ENCODE measurements around the gene B3GALT4.

GRCh38 chr6:33279257-33279695 is 2.4 kb downstream of the B3GALT4 start:
- no peak for TF ChIP-seq CTCF (IDR thresholded peaks at IDR 0.05)
- no peak for TF ChIP-seq POLR2A (IDR thresholded peaks at IDR 0.05)
